NCI-H146 (cell line): ENCODE results near the gene ZNF81.
A peak's percentile ranks its signal among the peaks of the same experiment; 100 is the strongest.
"Not testable (repeated sequence)": the region's sequence is repeated elsewhere in the genome, so short reads cannot be mapped to it uniquely, and the experiment has no call there.

Source experiments
- DNase-seq: peaks from one replicate; lab custom pipeline; 2025; lab: John Stamatoyannopoulos, UW

The ZNF81 gene

GRCh38 chrX:47844117-47844516, 7.4 kb downstream of the ZNF81 start:
- no peak for DNase-seq

GRCh38 chrX:47846040-47846439, 9.3 kb downstream of the ZNF81 start:
- DNase-seq, result no peak

GRCh38 chrX:47849778-47850177, 13.1 kb downstream of the ZNF81 start:
- DNase-seq, result no peak

GRCh38 chrX:47850389-47850788, 13.7 kb downstream of the ZNF81 start:
- not testable (repeated sequence) for DNase-seq

- DNase-seq, result no peak
Observed at GRCh38 chrX:47850901-47851300, 14.2 kb downstream of the ZNF81 start.

GRCh38 chrX:47854474-47854873, 17.8 kb downstream of the ZNF81 start:
- peak; percentile 12 for DNase-seq

GRCh38 chrX:47859686-47860085, 23.0 kb downstream of the ZNF81 start:
- no peak for DNase-seq

- no peak for DNase-seq
Observed at GRCh38 chrX:47862680-47863079, 26.0 kb downstream of the ZNF81 start.

GRCh38 chrX:47863187-47863586, 26.5 kb downstream of the ZNF81 start:
- no peak for DNase-seq

GRCh38 chrX:47864300-47864699, 27.6 kb downstream of the ZNF81 start:
- no peak for DNase-seq

GRCh38 chrX:47864785-47865184, 28.1 kb downstream of the ZNF81 start:
- no peak for DNase-seq

- no peak for DNase-seq
Observed at GRCh38 chrX:47873123-47873522, 36.4 kb downstream of the ZNF81 start.

- DNase-seq, result no peak
Observed at GRCh38 chrX:47877327-47877726, 40.6 kb downstream of the ZNF81 start.

GRCh38 chrX:47878198-47878597, 41.5 kb downstream of the ZNF81 start:
- no peak for DNase-seq

- no peak for DNase-seq
Observed at GRCh38 chrX:47879463-47879862, 42.8 kb downstream of the ZNF81 start.

GRCh38 chrX:47880927-47881326, 44.2 kb downstream of the ZNF81 start:
- DNase-seq, result no peak

GRCh38 chrX:47885501-47885900, 48.8 kb downstream of the ZNF81 start:
- no peak for DNase-seq

- no peak for DNase-seq
Observed at GRCh38 chrX:47898024-47898423, 61.3 kb downstream of the ZNF81 start.

GRCh38 chrX:47900833-47901232, 64.1 kb downstream of the ZNF81 start:
- no peak for DNase-seq

- no peak for DNase-seq
Observed at GRCh38 chrX:47902161-47902560, 65.5 kb downstream of the ZNF81 start.

GRCh38 chrX:47915886-47916493, 79.3 kb downstream of the ZNF81 start:
- no peak for DNase-seq

- DNase-seq, result no peak
Observed at GRCh38 chrX:47918274-47918673, 81.6 kb downstream of the ZNF81 start.

GRCh38 chrX:47927212-47927611, 90.5 kb downstream of the ZNF81 start:
- no peak for DNase-seq

GRCh38 chrX:47931970-47932369, 95.3 kb downstream of the ZNF81 start:
- not testable (repeated sequence) for DNase-seq

- no peak for DNase-seq
Observed at GRCh38 chrX:47933946-47934345, 97.2 kb downstream of the ZNF81 start.
